NOMO-1 treated with DMSO at 0.1 percent for 48 hours (cell line): Measurements from ENCODE around the gene HOATZ.

ENCODE experiments used
- DNase-seq: peaks from one replicate; lab custom pipeline; 2025; ENCODE audit not compliant: unreplicated experiment; lab: John Stamatoyannopoulos, UW

HOATZ gene

DNA sequence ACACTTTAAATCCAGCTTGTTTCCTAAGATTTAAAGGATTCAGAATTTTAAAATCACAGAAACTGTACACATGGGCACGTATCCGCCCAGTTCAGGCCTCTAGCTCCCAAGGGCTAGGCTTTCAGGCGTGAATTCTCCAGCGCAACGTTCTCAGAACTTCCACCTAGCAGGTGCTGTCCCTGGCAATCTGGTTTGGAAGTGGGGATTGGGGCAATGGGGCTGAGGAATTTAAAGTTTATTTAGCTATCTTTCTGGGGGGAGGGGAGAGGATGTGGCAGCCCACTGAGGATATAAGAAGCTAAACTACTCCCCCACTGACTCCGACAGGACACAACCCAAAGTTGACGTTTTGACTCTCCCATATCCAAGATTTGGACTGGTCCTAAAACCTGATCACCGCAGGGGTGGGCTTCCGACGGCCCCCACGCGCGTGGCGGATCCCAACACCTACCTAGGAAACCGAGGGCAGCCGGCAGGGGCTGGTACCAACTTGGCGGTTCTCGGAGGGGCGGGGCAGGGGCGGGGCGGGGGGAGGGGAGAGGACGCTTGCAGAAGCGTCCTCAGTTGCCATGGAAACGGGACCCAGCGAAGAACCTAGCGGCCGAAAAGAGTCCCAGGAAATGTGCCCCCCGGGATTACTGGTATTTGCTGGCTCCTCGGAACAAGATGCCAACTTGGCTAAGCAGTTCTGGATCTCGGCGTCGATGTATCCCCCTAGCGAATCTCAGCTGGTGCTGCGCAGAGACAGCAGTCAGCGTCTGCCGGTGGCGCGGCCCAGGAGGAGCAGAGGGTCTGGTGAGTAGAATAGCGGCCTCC, at the start of gene HOATZ:
TSS of gene HOATZ (plus strand) at position 563 of the 816 bp plus-strand sequence. CDS start at position 570, 7 bp downstream.
- DNase-seq, result no peak

- no peak for DNase-seq
Observed at GRCh38 chr11:111465400-111465799, 49.2 kb upstream of the HOATZ start.

GRCh38 chr11:111466615-111467014, 48.0 kb upstream of the HOATZ start:
- DNase-seq, result no peak

DNA sequence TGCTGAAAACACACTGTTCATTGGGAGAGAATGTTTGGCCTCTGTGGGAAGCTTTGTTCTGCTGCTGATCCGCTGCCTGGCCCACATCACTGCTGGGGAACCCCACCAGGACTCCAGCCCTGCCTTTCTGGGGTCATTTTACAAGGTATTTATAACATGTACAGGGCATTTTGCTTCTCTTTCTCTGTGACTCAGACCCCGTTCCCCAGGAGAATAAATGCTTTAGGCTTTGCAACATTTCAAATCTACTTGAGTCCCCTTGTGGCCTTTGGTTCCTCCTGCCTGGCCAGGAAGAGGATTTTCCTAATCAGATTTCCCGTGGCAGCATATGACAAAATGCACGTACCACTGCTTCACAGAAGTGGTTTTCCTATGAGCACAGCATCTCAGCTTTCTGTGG, 45.4 kb upstream of the HOATZ start:
- DNase-seq, result no peak

DNA sequence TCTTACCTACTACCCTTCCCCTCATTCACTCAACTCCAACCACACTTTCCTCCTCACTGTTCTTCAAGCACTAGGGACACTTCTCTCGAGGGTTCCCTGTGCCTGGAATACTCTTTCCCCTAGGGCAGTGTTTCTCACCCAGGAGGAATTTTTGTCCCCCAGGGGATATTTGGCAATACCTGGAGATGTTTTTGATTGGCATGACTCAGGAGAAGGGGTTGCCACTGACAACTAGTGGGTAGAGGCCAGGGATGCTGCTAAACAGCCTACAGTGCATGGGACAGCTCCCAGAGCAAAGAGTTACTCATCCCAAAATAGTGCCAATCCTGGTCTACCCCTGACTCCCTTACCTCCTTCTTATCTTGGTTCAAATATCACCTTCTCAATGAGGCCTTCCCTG, 42.4 kb upstream of the HOATZ start:
- no peak for DNase-seq

GRCh38 chr11:111474432-111474831, 40.1 kb upstream of the HOATZ start:
- DNase-seq, result no peak

DNA sequence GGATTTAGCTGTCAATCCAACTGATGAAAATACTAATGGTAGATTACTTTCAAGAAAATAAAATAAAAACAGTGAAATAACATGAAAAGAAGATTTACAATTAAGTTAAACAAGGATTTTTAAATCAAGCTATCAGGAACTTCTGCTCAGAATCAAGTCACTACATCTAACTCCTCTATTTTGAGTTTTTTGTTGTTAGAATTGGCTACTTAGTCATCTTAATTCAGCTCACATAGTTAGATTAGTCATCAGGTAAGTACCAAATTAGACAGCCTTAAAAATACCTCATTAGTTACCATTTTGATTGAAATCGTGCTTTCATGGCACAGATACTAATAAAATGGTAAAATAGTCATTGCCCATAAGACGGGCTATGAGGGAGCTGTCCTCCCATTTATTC, 38.2 kb upstream of the HOATZ start:
- no peak for DNase-seq

DNA sequence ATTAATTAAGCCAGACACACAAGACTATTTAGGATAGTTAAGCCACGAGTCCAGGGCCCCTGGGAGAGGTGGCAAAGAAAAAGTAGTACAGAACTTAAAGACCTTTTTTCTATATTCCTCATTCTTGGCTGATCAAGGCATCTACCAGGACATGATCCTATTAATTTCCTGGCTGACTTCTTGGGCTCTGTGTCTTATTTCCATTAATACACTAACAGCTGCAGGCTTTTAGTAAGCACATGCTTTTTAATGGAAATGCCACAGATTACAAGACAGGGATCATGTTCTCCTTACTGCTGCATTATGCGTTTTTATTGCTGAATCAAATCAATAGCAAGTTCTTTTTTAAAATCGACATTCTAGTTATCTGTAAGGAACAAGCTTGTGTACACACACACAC, 37.6 kb upstream of the HOATZ start:
- DNase-seq, result no peak

- no peak for DNase-seq
Observed at GRCh38 chr11:111477898-111478297, 36.7 kb upstream of the HOATZ start.

DNA sequence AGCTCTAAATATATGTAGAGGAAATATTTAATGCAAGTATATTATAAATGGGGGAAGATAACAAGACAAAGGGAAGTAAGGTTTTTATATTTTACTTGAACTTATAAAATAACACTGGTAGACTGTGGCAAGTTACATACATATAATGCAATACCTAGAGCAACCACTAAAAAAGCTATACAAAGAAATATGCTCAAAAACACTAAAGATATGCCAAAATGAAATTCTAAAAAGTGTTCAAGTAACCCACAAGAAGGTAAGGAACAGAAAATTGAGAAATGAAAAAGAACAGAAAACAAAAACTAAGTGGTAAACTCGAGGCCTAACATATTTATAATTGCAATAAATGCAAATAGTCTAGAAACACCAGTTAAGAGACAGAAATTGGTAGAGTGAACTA, 34.9 kb upstream of the HOATZ start:
- DNase-seq, result no peak

GRCh38 chr11:111483431-111483830, 31.1 kb upstream of the HOATZ start:
- DNase-seq, result no peak

- no peak for DNase-seq
Observed at GRCh38 chr11:111490496-111490895, 24.1 kb upstream of the HOATZ start.

- no peak for DNase-seq
Observed at GRCh38 chr11:111494040-111494439, 20.5 kb upstream of the HOATZ start.

GRCh38 chr11:111499483-111499882, 15.1 kb upstream of the HOATZ start:
- no peak for DNase-seq

DNA sequence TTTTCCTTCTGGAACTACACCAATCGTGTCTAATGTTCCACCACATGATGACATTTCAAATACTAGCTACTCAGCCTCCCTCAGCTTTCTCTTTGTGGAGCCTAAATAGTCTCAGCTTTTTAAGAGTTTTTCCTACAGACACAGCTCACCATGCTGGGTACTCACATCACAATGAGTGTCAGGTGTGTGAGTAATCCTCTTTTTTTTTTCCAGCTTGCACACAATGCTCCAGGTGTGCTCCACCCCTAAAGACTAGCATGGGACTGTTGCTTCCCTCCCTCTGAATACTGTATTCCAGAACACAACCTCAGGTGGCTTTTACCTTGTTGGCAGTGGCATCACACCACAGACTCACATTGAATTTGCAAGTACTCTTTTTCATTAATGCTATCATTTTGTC, 14.1 kb upstream of the HOATZ start:
- DNase-seq, result no peak

GRCh38 chr11:111502611-111503010, 12.0 kb upstream of the HOATZ start:
- no peak for DNase-seq

GRCh38 chr11:111510311-111510710, 4.3 kb upstream of the HOATZ start:
- DNase-seq, result no peak

- DNase-seq, result no peak
Observed at GRCh38 chr11:111512296-111513239, 2.0 kb upstream of the HOATZ start, which contains the start of gene BTG4. BTG4 (minus strand) TSS chr11:111512386; CDS start chr11:111498776, 13,610 bp downstream.

GRCh38 chr11:111513240-111513605, 1.4 kb upstream of the HOATZ start:
- DNase-seq, result no peak

DNA sequence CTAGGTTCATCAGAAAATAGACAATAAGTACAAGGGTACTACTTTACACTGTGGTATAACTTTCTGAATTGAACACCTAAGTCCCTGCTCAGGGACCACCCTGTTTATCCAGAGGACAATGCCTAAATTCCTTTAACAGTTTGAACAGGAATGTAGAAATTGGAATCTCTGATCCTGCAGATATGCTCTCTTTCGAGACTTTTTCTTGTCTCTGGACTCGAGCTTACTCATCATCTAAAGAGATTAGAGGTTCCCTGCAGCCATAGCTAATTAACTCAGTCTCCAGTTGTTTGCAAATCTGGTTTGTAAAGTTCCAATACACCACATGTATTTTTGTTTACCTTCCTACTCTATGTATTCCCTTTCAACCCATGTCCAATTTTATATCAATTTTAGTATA, 1.0 kb downstream of the HOATZ start:
- DNase-seq, result no peak

GRCh38 chr11:111518668-111519067, 4.1 kb downstream of the HOATZ start:
- no peak for DNase-seq

DNA sequence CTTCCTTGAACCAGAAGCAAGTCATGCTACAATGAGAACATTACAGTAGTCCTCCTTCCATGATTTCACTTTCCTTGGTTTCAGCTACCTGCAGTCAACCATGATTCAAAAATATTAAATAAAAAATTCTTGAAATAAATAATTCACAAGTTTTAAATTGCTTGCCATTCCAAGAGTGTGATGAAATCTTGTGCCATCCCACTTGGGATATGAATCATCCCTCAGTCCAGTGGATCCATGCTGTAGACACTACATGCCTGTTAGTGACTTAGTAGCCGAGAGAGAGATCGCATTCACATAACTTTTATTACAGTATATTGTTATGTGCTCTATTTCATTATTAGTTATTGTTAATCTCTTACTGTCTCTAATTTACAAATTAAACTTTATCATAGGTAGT, 6.0 kb downstream of the HOATZ start:
- no peak for DNase-seq
